ENCODE results near the gene HNF4A. TPM values are rescaled to one million over a fixed set of nuclear protein-coding genes. Genes with fewer than 3 reads are reported as not detected.

Gene HNF4A
- total and polyA plus RNA-seq, 2 of the 13 experiments (the other 11 are each of a cell fraction or from before 2014, with no cell fraction given): 80.9 to 169 TPM

DNA sequence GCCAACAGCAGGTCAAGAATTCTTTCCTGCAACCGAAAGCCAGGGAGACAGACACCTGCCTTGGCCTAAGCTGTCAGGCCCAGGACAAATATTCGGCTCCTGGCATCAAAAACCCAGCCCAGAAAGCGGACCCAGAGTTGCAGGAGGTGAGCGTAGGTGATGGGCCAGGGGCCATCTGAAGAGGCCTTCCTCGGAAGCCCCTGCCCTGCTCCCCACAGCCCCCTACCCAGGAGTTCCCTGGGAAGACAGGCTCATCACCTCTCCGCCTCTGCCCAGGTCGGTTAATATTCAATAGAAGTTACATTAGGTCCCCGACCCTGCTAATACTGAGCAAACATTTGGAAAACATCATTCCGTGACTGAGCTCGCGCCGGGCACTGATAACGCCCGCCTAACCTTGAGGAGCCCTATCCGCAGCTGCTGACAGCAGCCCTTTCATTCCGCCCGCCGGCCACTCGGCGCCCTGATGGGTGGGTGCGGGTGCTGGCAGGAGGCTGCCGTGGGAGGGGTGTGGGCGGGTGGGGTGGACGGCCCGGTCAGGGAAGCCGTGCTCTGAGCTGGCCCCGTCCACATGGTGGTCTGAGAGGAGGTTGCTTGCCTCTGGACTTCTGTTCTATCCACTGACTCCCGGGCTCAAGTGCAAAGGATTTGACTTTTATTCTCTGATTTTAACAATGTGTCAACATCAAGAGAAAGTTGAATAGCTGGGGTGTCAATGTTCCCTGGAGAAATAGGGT, 55.7 kb downstream of the HNF4A start (continued):
- peak; percentile 76; the same call in 1 of the 2 replicates for TF ChIP-seq NR2C2 (CRISPR knock-in tag; IDR thresholded peaks at IDR 0.05; ENCODE audit: borderline replicate concordance)
- TF ChIP-seq ZNF12 (CRISPR knock-in tag; IDR thresholded peaks at IDR 0.05): no peak
- TF ChIP-seq ZSCAN29 (CRISPR knock-in tag; conservative IDR thresholded peaks at IDR 0.05): 0 out of 2 replicates have a peak, but pooled peaks have one; percentile 76
- TF ChIP-seq RARA (CRISPR knock-in tag; IDR thresholded peaks at IDR 0.05): peak; percentile 96
- TF ChIP-seq, protein P1, sequence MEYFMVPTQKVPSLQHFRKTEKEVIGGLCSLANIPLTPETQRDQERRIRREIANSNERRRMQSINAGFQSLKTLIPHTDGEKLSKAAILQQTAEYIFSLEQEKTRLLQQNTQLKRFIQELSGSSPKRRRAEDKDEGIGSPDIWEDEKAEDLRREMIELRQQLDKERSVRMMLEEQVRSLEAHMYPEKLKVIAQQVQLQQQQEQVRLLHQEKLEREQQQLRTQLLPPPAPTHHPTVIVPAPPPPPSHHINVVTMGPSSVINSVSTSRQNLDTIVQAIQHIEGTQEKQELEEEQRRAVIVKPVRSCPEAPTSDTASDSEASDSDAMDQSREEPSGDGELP (IDR thresholded peaks at IDR 0.05; ENCODE audit: borderline replicate concordance, low read depth): peak; percentile 92
- TF ChIP-seq, protein P2, sequence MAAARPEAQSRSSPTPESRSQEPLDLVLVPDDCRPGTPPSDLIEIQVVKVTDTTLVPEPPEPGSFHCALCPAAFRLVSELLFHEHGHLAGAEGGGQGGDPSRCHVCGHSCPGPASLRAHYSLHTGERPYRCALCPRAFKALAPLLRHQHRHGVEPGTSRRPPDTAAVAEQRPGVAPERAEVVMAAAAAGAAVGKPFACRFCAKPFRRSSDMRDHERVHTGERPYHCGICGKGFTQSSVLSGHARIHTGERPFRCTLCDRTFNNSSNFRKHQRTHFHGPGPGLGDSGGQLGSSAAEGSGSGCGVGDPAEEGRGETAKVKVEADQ (CRISPR knock-in tag; IDR thresholded peaks at IDR 0.05; ENCODE audit: borderline replicate concordance): no peak
- TF ChIP-seq, protein P3, sequence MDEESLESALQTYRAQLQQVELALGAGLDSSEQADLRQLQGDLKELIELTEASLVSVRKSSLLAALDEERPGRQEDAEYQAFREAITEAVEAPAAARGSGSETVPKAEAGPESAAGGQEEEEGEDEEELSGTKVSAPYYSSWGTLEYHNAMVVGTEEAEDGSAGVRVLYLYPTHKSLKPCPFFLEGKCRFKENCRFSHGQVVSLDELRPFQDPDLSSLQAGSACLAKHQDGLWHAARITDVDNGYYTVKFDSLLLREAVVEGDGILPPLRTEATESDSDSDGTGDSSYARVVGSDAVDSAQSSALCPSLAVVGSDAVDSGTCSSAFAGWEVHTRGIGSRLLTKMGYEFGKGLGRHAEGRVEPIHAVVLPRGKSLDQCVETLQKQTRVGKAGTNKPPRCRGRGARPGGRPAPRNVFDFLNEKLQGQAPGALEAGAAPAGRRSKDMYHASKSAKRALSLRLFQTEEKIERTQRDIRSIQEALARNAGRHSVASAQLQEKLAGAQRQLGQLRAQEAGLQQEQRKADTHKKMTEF (CRISPR knock-in tag; IDR thresholded peaks at IDR 0.05): peak; percentile 97; the same call in 1 of the 2 replicates
- TF ChIP-seq, protein P4, sequence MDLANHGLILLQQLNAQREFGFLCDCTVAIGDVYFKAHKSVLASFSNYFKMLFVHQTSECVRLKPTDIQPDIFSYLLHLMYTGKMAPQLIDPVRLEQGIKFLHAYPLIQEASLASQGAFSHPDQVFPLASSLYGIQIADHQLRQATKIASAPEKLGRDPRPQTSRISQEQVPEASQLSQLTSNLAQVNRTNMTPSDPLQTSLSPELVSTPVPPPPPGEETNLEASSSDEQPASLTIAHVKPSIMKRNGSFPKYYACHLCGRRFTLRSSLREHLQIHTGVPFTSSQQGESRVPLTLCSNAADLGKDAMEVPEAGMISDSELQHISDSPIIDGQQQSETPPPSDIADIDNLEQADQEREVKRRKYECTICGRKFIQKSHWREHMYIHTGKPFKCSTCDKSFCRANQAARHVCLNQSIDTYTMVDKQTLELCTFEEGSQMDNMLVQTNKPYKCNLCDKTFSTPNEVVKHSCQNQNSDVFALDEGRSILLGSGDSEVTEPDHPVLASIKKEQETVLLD (CRISPR knock-in tag; IDR thresholded peaks at IDR 0.05; ENCODE audit: low read depth): no peak
- TF ChIP-seq, protein P5, sequence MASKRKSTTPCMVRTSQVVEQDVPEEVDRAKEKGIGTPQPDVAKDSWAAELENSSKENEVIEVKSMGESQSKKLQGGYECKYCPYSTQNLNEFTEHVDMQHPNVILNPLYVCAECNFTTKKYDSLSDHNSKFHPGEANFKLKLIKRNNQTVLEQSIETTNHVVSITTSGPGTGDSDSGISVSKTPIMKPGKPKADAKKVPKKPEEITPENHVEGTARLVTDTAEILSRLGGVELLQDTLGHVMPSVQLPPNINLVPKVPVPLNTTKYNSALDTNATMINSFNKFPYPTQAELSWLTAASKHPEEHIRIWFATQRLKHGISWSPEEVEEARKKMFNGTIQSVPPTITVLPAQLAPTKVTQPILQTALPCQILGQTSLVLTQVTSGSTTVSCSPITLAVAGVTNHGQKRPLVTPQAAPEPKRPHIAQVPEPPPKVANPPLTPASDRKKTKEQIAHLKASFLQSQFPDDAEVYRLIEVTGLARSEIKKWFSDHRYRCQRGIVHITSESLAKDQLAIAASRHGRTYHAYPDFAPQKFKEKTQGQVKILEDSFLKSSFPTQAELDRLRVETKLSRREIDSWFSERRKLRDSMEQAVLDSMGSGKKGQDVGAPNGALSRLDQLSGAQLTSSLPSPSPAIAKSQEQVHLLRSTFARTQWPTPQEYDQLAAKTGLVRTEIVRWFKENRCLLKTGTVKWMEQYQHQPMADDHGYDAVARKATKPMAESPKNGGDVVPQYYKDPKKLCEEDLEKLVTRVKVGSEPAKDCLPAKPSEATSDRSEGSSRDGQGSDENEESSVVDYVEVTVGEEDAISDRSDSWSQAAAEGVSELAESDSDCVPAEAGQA (IDR thresholded peaks at IDR 0.05; ENCODE audit: low read depth): peak; percentile 72; the same call in 1 of the 2 replicates
- TF ChIP-seq, protein P5 (CRISPR knock-in tag; IDR thresholded peaks at IDR 0.05; ENCODE audit: borderline replicate concordance): no peak
- TF ChIP-seq ZZZ3 (CRISPR knock-in tag; IDR thresholded peaks at IDR 0.05; ENCODE audit: borderline replicate concordance): no peak
- TF ChIP-seq ZBTB1 (CRISPR knock-in tag; IDR thresholded peaks at IDR 0.05; ENCODE audit: borderline replicate concordance): no peak
- TF ChIP-seq NFYB (CRISPR knock-in tag; IDR thresholded peaks at IDR 0.05): peak; percentile 57; the same call in 1 of the 2 replicates
- TF ChIP-seq NR1H2 (CRISPR knock-in tag; IDR thresholded peaks at IDR 0.05; ENCODE audit: borderline replicate concordance, low read depth): no peak; the same call in 1 of the 2 replicates
- no peak for TF ChIP-seq XBP1 (CRISPR knock-in tag; IDR thresholded peaks at IDR 0.05)
- TF ChIP-seq, protein P6, sequence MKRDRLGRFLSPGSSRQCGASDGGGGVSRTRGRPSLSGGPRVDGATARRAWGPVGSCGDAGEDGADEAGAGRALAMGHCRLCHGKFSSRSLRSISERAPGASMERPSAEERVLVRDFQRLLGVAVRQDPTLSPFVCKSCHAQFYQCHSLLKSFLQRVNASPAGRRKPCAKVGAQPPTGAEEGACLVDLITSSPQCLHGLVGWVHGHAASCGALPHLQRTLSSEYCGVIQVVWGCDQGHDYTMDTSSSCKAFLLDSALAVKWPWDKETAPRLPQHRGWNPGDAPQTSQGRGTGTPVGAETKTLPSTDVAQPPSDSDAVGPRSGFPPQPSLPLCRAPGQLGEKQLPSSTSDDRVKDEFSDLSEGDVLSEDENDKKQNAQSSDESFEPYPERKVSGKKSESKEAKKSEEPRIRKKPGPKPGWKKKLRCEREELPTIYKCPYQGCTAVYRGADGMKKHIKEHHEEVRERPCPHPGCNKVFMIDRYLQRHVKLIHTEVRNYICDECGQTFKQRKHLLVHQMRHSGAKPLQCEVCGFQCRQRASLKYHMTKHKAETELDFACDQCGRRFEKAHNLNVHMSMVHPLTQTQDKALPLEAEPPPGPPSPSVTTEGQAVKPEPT (CRISPR knock-in tag; IDR thresholded peaks at IDR 0.05; ENCODE audit: low read depth): peak; percentile 87; the same call in 1 of the 2 replicates
